ENCODE results near the gene SCAMP5.

The SCAMP5 gene

GRCh38 chr15:74995182-74995778 is at the start of gene SCAMP5:
TSS of gene SCAMP5 (plus strand) at chr15:74995563. CDS start at chr15:75011840, 16,277 bp downstream.
- DNase-seq (ENCODE audit: low read depth in 2 of 2) = peak; percentile 67 to 74

GRCh38 chr15:74950078-74950908 is 45.1 kb upstream of the SCAMP5 start:
- DNase-seq (ENCODE audit: low read depth in 2 of 2) = peak; percentile 23 to 69

- no peak for DNase-seq (ENCODE audit: low read depth in 2 of 2)
Measured at GRCh38 chr15:74951006-74951405, 44.4 kb upstream of the SCAMP5 start.

- no peak for DNase-seq (ENCODE audit: low read depth in 2 of 2)
Measured at GRCh38 chr15:74954515-74954914, 40.8 kb upstream of the SCAMP5 start.

GRCh38 chr15:74955017-74955416 is 40.3 kb upstream of the SCAMP5 start:
- DNase-seq (ENCODE audit: low read depth in 2 of 2) = no peak

GRCh38 chr15:74955796-74956647 is 39.3 kb upstream of the SCAMP5 start:
- peak; percentile 42 to 45 for DNase-seq (ENCODE audit: low read depth in 2 of 2)

- peak; percentile 46 to 61 for DNase-seq (ENCODE audit: low read depth in 2 of 2)
Measured at GRCh38 chr15:74956648-74957475, 38.5 kb upstream of the SCAMP5 start, which contains the start of gene RPP25. TSS of gene RPP25 (minus strand) at chr15:74956772. CDS start at chr15:74956583, 189 bp downstream.

- DNase-seq (ENCODE audit: low read depth in 2 of 2) = no peak
Measured at GRCh38 chr15:74957476-74958035, 37.8 kb upstream of the SCAMP5 start.

GRCh38 chr15:74958320-74958907 is 36.9 kb upstream of the SCAMP5 start:
- DNase-seq (ENCODE audit: low read depth in 2 of 2) = no peak

- DNase-seq (ENCODE audit: low read depth in 2 of 2) = no peak
Measured at GRCh38 chr15:74958908-74959585, 36.3 kb upstream of the SCAMP5 start.

GRCh38 chr15:74959586-74959939 is 35.8 kb upstream of the SCAMP5 start:
- no peak for DNase-seq (ENCODE audit: low read depth in 2 of 2)

- no peak for DNase-seq (ENCODE audit: low read depth in 2 of 2)
Measured at GRCh38 chr15:74960286-74960685, 35.1 kb upstream of the SCAMP5 start.

- no peak for DNase-seq (ENCODE audit: low read depth in 2 of 2)
Measured at GRCh38 chr15:74960995-74961588, 34.3 kb upstream of the SCAMP5 start.

GRCh38 chr15:74961616-74962015 is 33.7 kb upstream of the SCAMP5 start:
- no peak for DNase-seq (ENCODE audit: low read depth in 2 of 2)

- DNase-seq (ENCODE audit: low read depth in 2 of 2) = no peak
Measured at GRCh38 chr15:74962219-74962618, 33.1 kb upstream of the SCAMP5 start.

GRCh38 chr15:74962671-74963070 is 32.7 kb upstream of the SCAMP5 start:
- no peak for DNase-seq (ENCODE audit: low read depth in 2 of 2)

- no peak for DNase-seq (ENCODE audit: low read depth in 2 of 2)
Measured at GRCh38 chr15:74963213-74963612, 32.1 kb upstream of the SCAMP5 start.

- no peak for DNase-seq (ENCODE audit: low read depth in 2 of 2)
Measured at GRCh38 chr15:74964794-74965193, 30.6 kb upstream of the SCAMP5 start.

GRCh38 chr15:74967670-74968069 is 27.7 kb upstream of the SCAMP5 start:
- DNase-seq (ENCODE audit: low read depth in 2 of 2) = no peak

- no peak for DNase-seq (ENCODE audit: low read depth in 2 of 2)
Measured at GRCh38 chr15:74976159-74976558, 19.2 kb upstream of the SCAMP5 start.

Data from stimulated activated CD8-positive, alpha-beta memory T cell treated with anti-CD3 and anti-CD28 coated beads, Interleukin-15, amount 100 ng/mL, for 4 hours (primary cell).